ENCODE measurements around the gene KNL1. TPM values are rescaled to one million over a fixed set of nuclear protein-coding genes. Genes with fewer than 3 reads are reported as not detected.

KNL1 gene
- total RNA-seq, 1 experiment from 2014 or later, result 19.7 TPM

GRCh38 chr15:40691737-40692136 lies 97.7 kb downstream of the KNL1 start:
- no peak overlapping the region for H4K91ac ChIP-seq (ENCODE audit: insufficient read length, low read depth, low read length)
- no peak overlapping the region for H3K56ac ChIP-seq (ENCODE audit: insufficient read length, low read depth, low read length)
- no peaks in the 10 kb centered on the region for H4K20me1 ChIP-seq (ENCODE audit: control insufficient read depth, insufficient read depth, insufficient read length)
- DNase-seq, result no peak
- Mint-ChIP-seq H3K27ac (no peak overlapping the region; a peak in 1 of 7 replicates), H3K27me3 (ENCODE audit: low read depth) (no peaks in the 10 kb centered on the region; the same call in 1 of the 2 replicates), H3K4me1 (peaks cover 17 to 26% of the 10 kb centered on the region in 2 experiments), H3K4me3 (no peak overlapping the region; a peak in 2 of 5 replicates), H3K9me3 (peaks cover 1 to 3% of the 10 kb centered on the region in 2 experiments; a peak in 2 of 5 replicates), H3K36me3 (ENCODE audit: insufficient read depth in 1 of 3, low read depth in 3 of 3) (peaks cover 4 to 16% (median 12%) of the 10 kb centered on the region in 3 experiments; a peak in 6 of 7 replicates)
- no peak overlapping the region for H4K5ac ChIP-seq (ENCODE audit: insufficient read length, low read depth, low read length)
- no peaks in the 10 kb centered on the region; the same call in 1 of the 2 replicates for H3K4me1 ChIP-seq (ENCODE audit: insufficient read depth, low read length)
- H3K79me2 ChIP-seq (ENCODE audit: insufficient read depth, low read length), result no peaks in the 10 kb centered on the region; the same call in 1 of the 2 replicates
- no peaks in the 10 kb centered on the region for H3K9me3 ChIP-seq (ENCODE audit: control insufficient read depth, low read depth, low read length)
- no peak overlapping the region for H2BK20ac ChIP-seq (ENCODE audit: low read depth, low read length, poor library complexity, severe bottlenecking)
- no peak overlapping the region for H2BK12ac ChIP-seq (ENCODE audit: insufficient read length, low read depth, low read length)
- H3K14ac ChIP-seq (ENCODE audit: insufficient read depth, low read length), result no peak overlapping the region
- H3K27me3 ChIP-seq (ENCODE audit: insufficient read depth, low read length), result no peaks in the 10 kb centered on the region
- H3K23ac ChIP-seq (ENCODE audit: insufficient read length, low read depth, low read length), result no peak overlapping the region
- no peak overlapping the region for H2BK120ac ChIP-seq (ENCODE audit: low read depth, low read length, poor library complexity, severe bottlenecking)
- H2BK5ac ChIP-seq (ENCODE audit: insufficient read length, low read length), result no peak overlapping the region
- no peak overlapping the region for H3K27ac ChIP-seq (ENCODE audit: insufficient read length, low read depth, low read length)
- H3K79me1 ChIP-seq (ENCODE audit: insufficient read depth, low read depth, low read length, poor library complexity, severe bottlenecking), result no peaks in the 10 kb centered on the region
- no peaks in the 10 kb centered on the region for H3K23me2 ChIP-seq (ENCODE audit: insufficient read length, low read depth, low read length, poor library complexity, severe bottlenecking)
- H3K9ac ChIP-seq (ENCODE audit: extremely low read depth, insufficient read length, low read length), result no peak overlapping the region
- H3K4ac ChIP-seq (ENCODE audit: low read depth, low read length), result no peak overlapping the region
- WGBS (ENCODE audit: extremely low coverage, insufficient read length, low lambda C conversion rate), result no CpG with 5 or more reads among the region's 4 CpGs
- H4K8ac ChIP-seq (replicated peaks; ENCODE audit: insufficient read length, low read depth, low read length), result no peak overlapping the region
- no peak overlapping the region for H3K18ac ChIP-seq (ENCODE audit: insufficient read length, low read depth, low read length)
- H3T11ph ChIP-seq (ENCODE audit: low read length), result no peak overlapping the region
- H2AFZ ChIP-seq (ENCODE audit: low read length), result no peak overlapping the region
- H2AK5ac ChIP-seq (ENCODE audit: insufficient read length, low read length), result no peak overlapping the region
- no peak for TF ChIP-seq CTCF (conservative IDR thresholded peaks at IDR 0.05)
- no peak overlapping the region for H3K4me2 ChIP-seq (ENCODE audit: insufficient read depth, insufficient read length, low read length)
- no peak overlapping the region for H2BK15ac ChIP-seq (ENCODE audit: low read depth, low read length)
